Osteoblast (primary cell): ENCODE results near the gene ABCG2. TPM values are rescaled to one million over a fixed set of nuclear protein-coding genes. Genes with fewer than 3 reads are reported as not detected.

ENCODE experiments used
- DNase-seq: peaks from one replicate; pipeline ENCODE4 v3.0.0; 2011; ENCODE audit warnings: low spot score, mixed read lengths; ENCODE audit not compliant: insufficient read length; ENCODE audit errors: missing footprints
- H2AFZ ChIP-seq: 2 replicates; pipeline ENCODE4 v1.6.0; 2011; ENCODE audit warnings: mild to moderate bottlenecking, low read length
- H3K27ac ChIP-seq: 2 replicates; pipeline ENCODE4 v1.5.1; 2011; ENCODE audit warnings: mild to moderate bottlenecking, low read depth, low read length, moderate library complexity
- H3K27me3 ChIP-seq: 2 replicates; pipeline ENCODE4 v1.6.0; 2012; ENCODE audit warnings: mild to moderate bottlenecking, control low read depth, inconsistent platforms, low read length, moderate library complexity; ENCODE audit not compliant: insufficient read depth
- H3K36me3 ChIP-seq: 2 replicates; pipeline ENCODE4 v1.5.1; 2011; ENCODE audit warnings: mild to moderate bottlenecking, low read length, control low read depth, moderate library complexity; ENCODE audit not compliant: insufficient read depth
- H3K4me1 ChIP-seq: 2 replicates; pipeline ENCODE4 v1.5.1; 2011; ENCODE audit warnings: mild to moderate bottlenecking, low read length, control low read depth, moderate library complexity; ENCODE audit not compliant: insufficient read depth
- H3K4me2 ChIP-seq: 2 replicates; pipeline ENCODE4 v1.6.0; 2011; ENCODE audit warnings: mild to moderate bottlenecking, low read length; ENCODE audit not compliant: insufficient read depth
- H3K4me3 ChIP-seq: fragments of 200-600 bp; sonication (generic); 3 replicates; pipeline ENCODE4 v1.5.1; 2012; ENCODE audit warnings: mild to moderate bottlenecking, low read length, inconsistent platforms; ENCODE audit not compliant: insufficient read depth
- H3K79me2 ChIP-seq: 2 replicates; pipeline ENCODE4 v1.6.0; 2012; ENCODE audit warnings: mild to moderate bottlenecking, low read length, control low read depth, inconsistent platforms; ENCODE audit not compliant: insufficient read depth
- H3K9me3 ChIP-seq: 2 replicates; pipeline ENCODE4 v1.5.1; 2011; ENCODE audit warnings: low read depth, low read length, control low read depth
- H4K20me1 ChIP-seq: 2 replicates; pipeline ENCODE4 v1.6.0; 2012; ENCODE audit warnings: mild to moderate bottlenecking, low read length, control low read depth; ENCODE audit not compliant: insufficient read depth
- total RNA-seq: library from RNA; depleted of rRNA; stranded (reverse); fragments of >200 nt; gene quantifications from 2 replicates; pipeline ENCODE4 v1.2.3, GENCODE V29; 2012
- TF ChIP-seq, protein P1 (sequence below): IDR thresholded peaks from 2 replicates; pipeline ENCODE4 v1.5.1; 2011; ENCODE audit warnings: mild to moderate bottlenecking, low read depth, low read length, moderate library complexity; ENCODE audit errors: extremely low read depth

Gene ABCG2
- total RNA-seq, 1 donor: 0.36 TPM

DNA sequence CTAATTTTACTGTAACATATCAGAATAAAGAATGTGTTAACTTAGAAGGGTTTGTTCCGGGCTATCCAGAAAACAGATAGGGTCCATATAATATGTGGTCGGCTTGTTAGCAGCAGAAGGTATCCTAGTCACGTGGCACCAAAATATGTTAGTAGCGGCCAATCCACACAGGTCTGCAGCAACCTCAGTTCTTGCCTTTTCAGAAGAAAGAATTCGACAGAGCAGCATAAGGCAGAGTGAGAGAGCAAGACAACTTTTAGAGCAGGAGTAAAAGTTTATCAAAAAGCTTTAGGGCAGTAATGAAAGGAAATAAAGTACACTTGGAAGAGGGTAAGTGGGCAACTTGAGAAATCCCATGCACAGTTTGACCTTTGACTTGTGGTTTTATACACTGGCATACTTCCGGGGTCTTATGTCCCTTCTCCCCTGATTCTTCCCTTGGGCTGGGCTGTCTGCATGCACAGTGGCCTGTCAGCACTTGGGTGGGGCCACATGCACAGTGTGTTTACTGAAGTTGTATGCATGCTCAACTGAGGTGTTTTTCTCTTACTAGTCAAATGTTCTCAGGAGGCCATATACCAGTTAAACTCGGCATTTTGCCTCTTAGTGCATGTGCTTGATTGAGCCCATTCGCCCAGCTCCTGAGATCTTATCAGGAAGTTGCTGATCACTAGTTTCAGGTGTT, 37.0 kb upstream of the ABCG2 start:
- Histone ChIP-seq H3K79me2 (no peaks in the 10 kb centered on the region), H3K4me1 (no peaks in the 10 kb centered on the region), H3K9me3 (no peaks in the 10 kb centered on the region), H3K4me2 (no peak overlapping the region), H3K4me3 (no peak overlapping the region), H4K20me1 (no peaks in the 10 kb centered on the region), H3K27ac (no peak overlapping the region), H3K36me3 (no peaks in the 10 kb centered on the region), H3K27me3 (no peaks in the 10 kb centered on the region), H2AFZ (no peak overlapping the region)
- TF ChIP-seq, protein P1, sequence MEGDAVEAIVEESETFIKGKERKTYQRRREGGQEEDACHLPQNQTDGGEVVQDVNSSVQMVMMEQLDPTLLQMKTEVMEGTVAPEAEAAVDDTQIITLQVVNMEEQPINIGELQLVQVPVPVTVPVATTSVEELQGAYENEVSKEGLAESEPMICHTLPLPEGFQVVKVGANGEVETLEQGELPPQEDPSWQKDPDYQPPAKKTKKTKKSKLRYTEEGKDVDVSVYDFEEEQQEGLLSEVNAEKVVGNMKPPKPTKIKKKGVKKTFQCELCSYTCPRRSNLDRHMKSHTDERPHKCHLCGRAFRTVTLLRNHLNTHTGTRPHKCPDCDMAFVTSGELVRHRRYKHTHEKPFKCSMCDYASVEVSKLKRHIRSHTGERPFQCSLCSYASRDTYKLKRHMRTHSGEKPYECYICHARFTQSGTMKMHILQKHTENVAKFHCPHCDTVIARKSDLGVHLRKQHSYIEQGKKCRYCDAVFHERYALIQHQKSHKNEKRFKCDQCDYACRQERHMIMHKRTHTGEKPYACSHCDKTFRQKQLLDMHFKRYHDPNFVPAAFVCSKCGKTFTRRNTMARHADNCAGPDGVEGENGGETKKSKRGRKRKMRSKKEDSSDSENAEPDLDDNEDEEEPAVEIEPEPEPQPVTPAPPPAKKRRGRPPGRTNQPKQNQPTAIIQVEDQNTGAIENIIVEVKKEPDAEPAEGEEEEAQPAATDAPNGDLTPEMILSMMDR: no peak
- DNase-seq: no peak

DNA sequence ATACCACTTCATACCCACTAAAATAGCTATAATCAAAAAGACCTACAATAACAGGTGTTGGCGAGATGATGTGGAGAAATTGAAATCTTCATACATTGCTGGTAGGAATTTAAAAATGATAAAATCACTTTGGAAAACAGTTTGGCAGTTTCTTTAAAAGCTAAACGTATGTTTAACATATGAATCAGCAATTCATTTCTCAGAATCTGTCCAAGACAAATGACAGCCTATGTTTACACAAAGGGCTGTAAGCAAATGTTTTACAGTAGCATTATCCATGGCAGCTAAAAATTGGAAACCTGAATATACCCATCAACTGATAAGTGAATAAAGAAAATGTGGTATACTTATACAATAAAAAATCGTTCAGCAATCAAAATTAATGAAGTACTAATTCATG, 33.0 kb upstream of the ABCG2 start:
- no peak for DNase-seq
- H3K9me3 ChIP-seq: no peaks in the 10 kb centered on the region
- H4K20me1 ChIP-seq: no peaks in the 10 kb centered on the region
- no peak overlapping the region for H3K27ac ChIP-seq
- no peaks in the 10 kb centered on the region for H3K4me1 ChIP-seq
- H3K4me3 ChIP-seq: no peak overlapping the region
- TF ChIP-seq, protein P1: no peak
- no peaks in the 10 kb centered on the region for H3K79me2 ChIP-seq
- H3K36me3 ChIP-seq: no peaks in the 10 kb centered on the region
- no peak overlapping the region for H3K4me2 ChIP-seq
- no peak overlapping the region for H2AFZ ChIP-seq
- H3K27me3 ChIP-seq: no peaks in the 10 kb centered on the region

DNA sequence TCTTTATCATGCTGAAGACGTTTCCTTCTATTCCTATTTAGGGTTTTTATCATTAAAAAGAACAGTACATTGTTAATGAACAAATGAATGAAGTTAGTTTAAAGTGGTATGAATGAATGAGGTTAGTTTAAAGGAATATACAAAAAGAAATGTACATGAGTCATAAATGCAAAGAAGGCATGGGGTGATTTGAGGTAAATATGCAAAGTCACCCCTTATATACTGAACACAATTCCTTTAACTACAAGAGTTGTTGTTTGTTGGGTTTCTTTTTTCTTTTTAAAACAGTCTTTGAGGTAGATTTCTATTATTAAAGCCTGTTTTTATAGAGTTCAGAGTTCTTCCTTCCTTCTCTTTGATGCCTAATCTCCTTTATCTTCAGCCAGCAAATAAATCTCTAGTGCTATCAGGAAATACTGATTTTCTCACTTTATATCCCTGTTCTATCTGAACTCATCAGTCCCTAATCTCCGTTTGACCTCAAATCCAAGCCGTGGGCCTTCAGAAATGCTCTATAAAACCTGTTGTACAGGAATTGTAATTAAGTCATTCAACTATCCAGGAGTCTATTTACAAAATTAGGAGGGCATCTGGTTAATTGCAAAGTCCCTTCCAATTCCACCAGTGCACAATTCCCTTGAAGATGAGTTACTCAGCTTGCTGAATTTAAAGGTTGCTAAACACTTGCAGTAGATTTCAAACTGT, 31.6 kb upstream of the ABCG2 start:
- no peaks in the 10 kb centered on the region for H3K79me2 ChIP-seq
- H3K4me3 ChIP-seq: no peak overlapping the region
- H3K4me2 ChIP-seq: no peak overlapping the region
- H3K27me3 ChIP-seq: no peaks in the 10 kb centered on the region
- no peak overlapping the region for H3K27ac ChIP-seq
- no peaks in the 10 kb centered on the region for H3K9me3 ChIP-seq
- H4K20me1 ChIP-seq: no peaks in the 10 kb centered on the region
- H2AFZ ChIP-seq: no peak overlapping the region
- H3K36me3 ChIP-seq: no peaks in the 10 kb centered on the region
- DNase-seq: no peak
- TF ChIP-seq, protein P1: no peak
- H3K4me1 ChIP-seq: no peaks in the 10 kb centered on the region

DNA sequence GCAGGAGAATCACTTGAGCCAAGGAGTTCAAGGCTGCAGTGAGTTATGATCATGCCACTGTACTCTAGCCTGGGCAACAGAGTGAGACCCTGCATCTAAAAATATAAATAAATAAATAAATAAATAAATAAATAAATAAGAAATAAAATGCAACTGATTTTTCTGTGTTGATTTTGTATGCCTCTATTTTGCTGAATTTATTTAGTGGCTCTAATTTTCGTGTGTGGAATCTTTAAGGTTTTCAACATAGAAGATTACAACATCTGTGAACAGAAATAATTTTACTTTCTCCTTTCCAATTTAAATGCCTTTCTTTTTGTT, 30.9 kb upstream of the ABCG2 start:
- H3K4me3 ChIP-seq: no peak overlapping the region
- DNase-seq: no peak
- H3K4me2 ChIP-seq: no peak overlapping the region
- no peaks in the 10 kb centered on the region for H3K4me1 ChIP-seq
- H3K27ac ChIP-seq: no peak overlapping the region
- no peak overlapping the region for H2AFZ ChIP-seq
- TF ChIP-seq, protein P1: no peak
- no peaks in the 10 kb centered on the region for H3K79me2 ChIP-seq
- H3K27me3 ChIP-seq: no peaks in the 10 kb centered on the region
- no peaks in the 10 kb centered on the region for H3K9me3 ChIP-seq
- no peaks in the 10 kb centered on the region for H3K36me3 ChIP-seq
- H4K20me1 ChIP-seq: no peaks in the 10 kb centered on the region
